ENCODE measurements around the gene PTPRN2. TPM values are rescaled to one million over a fixed set of nuclear protein-coding genes. Genes with fewer than 3 reads are reported as not detected.

Gene PTPRN2
- total and polyA plus RNA-seq, 2 of the 8 experiments (the other 6 are each of a cell fraction or from before 2014, with no cell fraction given) = 2.6 to 4.5 TPM

- Histone ChIP-seq H2AK5ac (ENCODE audit: low read depth, low read length) (no peak overlapping the region), H2BK12ac (ENCODE audit: low read depth, low read length) (no peak overlapping the region), H3K27ac (ENCODE audit: low read depth, low read length) (no peak overlapping the region), H2BK15ac (ENCODE audit: low read length) (no peak overlapping the region), H2BK120ac (replicated peaks; ENCODE audit: low read depth, low read length) (no peak overlapping the region), H3K27me3 (replicated peaks in 1 of 4; ENCODE audit: control insufficient read depth in 3 of 4, extremely low read depth in 1 of 4, insufficient read depth in 3 of 4, low read length in 3 of 4) (no peaks in the 10 kb centered on the region), H3K9me3 (ENCODE audit: insufficient read depth in 2 of 2, low read depth in 1 of 2, low read length in 1 of 2) (peaks cover 0 to 4% of the 10 kb centered on the region in 2 experiments; a peak in 1 of 4 replicates), H3K4me3 (ENCODE audit: extremely low read depth in 1 of 4, insufficient read depth in 2 of 4, low read depth in 3 of 4, low read length in 4 of 4) (no peak overlapping the region), H3K23me2 (ENCODE audit: low read depth, low read length) (no peaks in the 10 kb centered on the region), H3K79me2 (ENCODE audit: control insufficient read depth in 1 of 2, insufficient read depth in 2 of 2, low read length in 2 of 2) (no peaks in the 10 kb centered on the region), H3K36me3 (ENCODE audit: control insufficient read depth in 2 of 4, insufficient read depth in 4 of 4, low read length in 3 of 4) (no peaks in the 10 kb centered on the region), H4K20me1 (replicated peaks in 1 of 2; ENCODE audit: control insufficient read depth in 1 of 2, insufficient read depth in 2 of 2, low read length in 2 of 2) (no peaks in the 10 kb centered on the region), H2BK5ac (ENCODE audit: low read depth, low read length) (no peak overlapping the region), H4K8ac (ENCODE audit: extremely low read depth, insufficient read depth, low read length) (no peak overlapping the region), H3K14ac (ENCODE audit: insufficient read length) (no peak overlapping the region), H3K18ac (ENCODE audit: extremely low read depth, low read length) (no peak overlapping the region), H2BK20ac (ENCODE audit: low read length) (no peak overlapping the region), H3K23ac (ENCODE audit: insufficient read length) (no peak overlapping the region), H2AFZ (ENCODE audit: low read length) (no peak overlapping the region), H3K56ac (replicated peaks; ENCODE audit: insufficient read length, low read depth, low read length) (no peak overlapping the region), H3K4me2 (ENCODE audit: insufficient read depth in 1 of 2, low read depth in 2 of 2, low read length in 2 of 2) (no peak overlapping the region), H3K4ac (replicated peaks; ENCODE audit: insufficient read length, low read depth, low read length) (no peak overlapping the region), H4K5ac (ENCODE audit: insufficient read length, low read depth, low read length) (no peak overlapping the region), H3K9ac (replicated peaks in 1 of 4; ENCODE audit: extremely low read depth in 1 of 4, low read depth in 3 of 4, low read length in 3 of 4) (no peak overlapping the region), H3K4me1 (replicated peaks in 1 of 4; ENCODE audit: control insufficient read depth in 3 of 4, insufficient read depth in 4 of 4, low read length in 3 of 4) (peaks cover 0 to 3% (median 0%) of the 10 kb centered on the region in 4 experiments; a peak in 1 of 7 replicates), H3K79me1 (ENCODE audit: low read depth, low read length) (no peaks in the 10 kb centered on the region), H4K91ac (replicated peaks; ENCODE audit: insufficient read length, low read length) (no peak overlapping the region)
- 92% methylated on average over 32 of the region's 36 CpGs; no CpG with 5 or more reads in 1 of the 2 experiments for WGBS, 2 experiments (ENCODE audit: extremely low coverage in 1 of 2, insufficient coverage in 1 of 2, insufficient read length in 1 of 2, insufficient replicate concordance in 2 of 2, low coverage in 1 of 2, low lambda C conversion rate in 2 of 2, missing lambda C conversion rate in 1 of 2)
- DNase-seq (ENCODE audit: low read depth in 1 of 2, low spot score in 2 of 2) (no peak), FAIRE-seq (no peak)
- POLR2A ChIA-PET (ENCODE audit: partially characterized antibody) = no interaction called here
- CTCF ChIA-PET (ENCODE audit: partially characterized antibody) = no interaction called here
- TF ChIP-seq ATF2 (IDR thresholded peaks at IDR 0.05; ENCODE audit: low read length) (no peak), KDM5A (IDR thresholded peaks at IDR 0.05; ENCODE audit: low read length) (no peak), CBX8 (IDR thresholded peaks at IDR 0.05; ENCODE audit: borderline replicate concordance, low read depth, low read length) (no peak), YY1 (IDR thresholded peaks at IDR 0.05; ENCODE audit: low read depth, low read length) (no peak), TBP (IDR thresholded peaks at IDR 0.05; ENCODE audit: low read depth, low read length) (no peak), CHD2 (IDR thresholded peaks at IDR 0.05; ENCODE audit: low read length) (no peak), HDAC2 (IDR thresholded peaks at IDR 0.05; ENCODE audit: borderline replicate concordance in 1 of 2, low read depth in 2 of 2, low read length in 2 of 2) (no peak), JUND (IDR thresholded peaks at IDR 0.05; ENCODE audit: low read length) (no peak), PHF8 (conservative IDR thresholded peaks at IDR 0.05; ENCODE audit: low read depth, low read length) (no peak)
- TF ChIP-seq, protein P1, sequence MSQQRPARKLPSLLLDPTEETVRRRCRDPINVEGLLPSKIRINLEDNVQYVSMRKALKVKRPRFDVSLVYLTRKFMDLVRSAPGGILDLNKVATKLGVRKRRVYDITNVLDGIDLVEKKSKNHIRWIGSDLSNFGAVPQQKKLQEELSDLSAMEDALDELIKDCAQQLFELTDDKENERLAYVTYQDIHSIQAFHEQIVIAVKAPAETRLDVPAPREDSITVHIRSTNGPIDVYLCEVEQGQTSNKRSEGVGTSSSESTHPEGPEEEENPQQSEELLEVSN (IDR thresholded peaks at IDR 0.05) = no peak
Observed at GRCh38 chr7:157758468-157759245, 829.0 kb downstream of the PTPRN2 start.

Measured in H1 (cell line).